Measurements from ENCODE around the gene BMF.
A peak's percentile ranks its signal among the peaks of the same experiment; 100 is the strongest.

BMF gene

DNA sequence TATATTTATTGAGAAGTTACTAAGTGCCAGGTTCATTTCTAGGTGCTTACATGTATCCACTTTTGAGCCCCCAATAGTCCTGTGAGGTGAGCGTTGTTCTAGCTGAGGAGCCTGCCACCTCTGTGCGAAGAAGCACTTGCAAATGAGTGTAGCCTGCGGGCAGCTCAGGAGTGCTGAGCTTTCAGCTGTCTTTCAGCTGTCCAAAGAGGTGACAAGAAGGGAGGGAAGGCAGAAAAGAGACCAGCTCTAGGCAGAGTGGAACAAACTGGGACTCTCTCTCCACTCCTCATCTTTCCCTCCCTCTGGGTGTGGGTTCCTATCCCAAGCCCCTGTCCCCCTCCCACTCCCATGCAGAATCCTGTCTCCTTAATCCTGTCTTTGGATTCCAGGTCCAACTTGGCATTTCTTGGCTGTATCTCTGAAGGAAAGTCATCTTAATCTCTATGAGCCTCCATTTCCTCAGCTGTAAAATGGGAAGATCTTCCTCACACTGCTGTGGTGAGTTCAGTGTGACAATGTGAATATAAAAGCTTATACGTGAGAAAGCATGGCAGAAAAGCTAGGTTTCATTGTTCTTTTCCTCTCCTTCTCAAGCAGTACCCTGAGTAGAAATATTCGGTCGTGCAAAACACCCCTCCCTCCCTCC lies 63.0 kb downstream of the BMF start:
- DNase-seq = no peak

DNA sequence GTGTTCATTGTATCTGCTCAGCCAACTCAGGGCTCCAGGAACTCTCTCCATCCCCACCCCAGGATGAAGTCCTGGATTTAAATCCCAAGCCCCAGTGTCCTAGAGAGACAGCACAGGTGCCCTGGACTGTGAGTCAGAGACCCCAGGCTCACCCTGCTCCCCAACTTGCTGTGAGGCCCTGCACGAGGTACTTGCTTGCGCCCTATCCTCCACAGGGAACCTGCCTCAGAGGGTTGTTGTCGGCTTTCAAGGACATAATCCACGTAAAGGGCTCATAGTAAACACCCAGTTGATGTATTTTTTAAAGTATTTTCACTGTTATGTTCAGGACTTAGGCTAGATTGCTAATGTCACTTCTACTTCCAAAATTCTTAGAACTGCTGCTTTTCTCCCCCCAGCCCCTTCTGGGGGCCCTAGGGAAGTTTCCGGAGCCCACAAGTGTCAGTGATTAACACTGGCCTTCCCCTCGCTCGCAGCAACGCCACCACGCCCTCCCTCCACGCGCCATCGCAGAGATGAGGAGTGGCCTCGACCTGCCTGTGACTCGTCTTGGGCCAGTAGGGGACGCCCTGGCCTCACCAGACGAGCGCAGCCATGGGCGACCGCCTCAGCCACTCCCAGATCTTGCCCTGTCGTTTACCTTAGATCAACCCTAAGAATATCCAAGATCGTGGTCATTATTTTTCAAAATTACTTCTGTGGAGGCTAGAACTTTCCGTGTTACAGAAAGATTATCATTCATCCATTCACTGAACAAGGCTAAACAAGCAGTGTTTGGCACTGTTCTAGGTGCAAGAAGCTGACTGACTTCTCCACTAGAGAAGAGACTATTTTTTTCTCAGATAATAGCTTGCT lies 63.7 kb downstream of the BMF start:
- peak; percentile 82 to 83 for DNase-seq

DNA sequence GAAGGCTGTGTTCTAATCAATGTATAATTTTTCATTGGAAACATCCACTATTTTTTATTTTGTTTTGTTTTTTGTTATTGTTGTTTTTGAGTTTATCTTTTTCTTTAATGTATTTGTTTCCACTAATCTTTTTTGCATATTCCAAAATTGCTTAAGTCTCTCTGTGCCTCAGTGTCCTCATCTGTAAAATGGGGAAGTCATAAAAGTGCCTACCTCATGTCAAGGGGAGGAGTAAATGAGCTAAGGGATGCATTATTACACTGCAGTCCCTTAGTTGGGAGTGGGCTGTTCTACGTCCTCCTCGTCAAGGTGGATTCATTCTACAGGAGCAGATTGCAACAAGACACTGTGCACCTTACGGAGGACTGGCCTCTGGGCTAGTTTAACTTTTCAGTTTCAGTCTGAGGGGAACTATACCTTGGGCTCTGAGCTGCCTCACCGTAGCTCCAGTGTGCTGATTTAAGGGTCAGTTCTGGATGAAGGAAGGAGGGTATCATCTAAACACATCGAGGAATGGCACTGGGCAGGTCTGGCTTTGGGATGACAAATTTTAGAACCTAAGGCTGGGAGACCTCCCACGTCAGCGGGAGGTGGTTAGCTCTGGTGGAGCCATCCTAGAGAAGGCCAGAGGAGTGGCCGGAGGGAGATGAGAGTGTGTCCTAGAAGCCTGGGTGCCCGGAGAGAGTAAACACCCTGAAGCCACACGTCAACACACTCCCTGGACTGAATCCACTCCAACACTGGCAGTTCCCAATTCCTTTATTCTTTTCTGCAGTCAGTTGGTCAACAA lies 64.6 kb downstream of the BMF start:
- DNase-seq = no peak

DNA sequence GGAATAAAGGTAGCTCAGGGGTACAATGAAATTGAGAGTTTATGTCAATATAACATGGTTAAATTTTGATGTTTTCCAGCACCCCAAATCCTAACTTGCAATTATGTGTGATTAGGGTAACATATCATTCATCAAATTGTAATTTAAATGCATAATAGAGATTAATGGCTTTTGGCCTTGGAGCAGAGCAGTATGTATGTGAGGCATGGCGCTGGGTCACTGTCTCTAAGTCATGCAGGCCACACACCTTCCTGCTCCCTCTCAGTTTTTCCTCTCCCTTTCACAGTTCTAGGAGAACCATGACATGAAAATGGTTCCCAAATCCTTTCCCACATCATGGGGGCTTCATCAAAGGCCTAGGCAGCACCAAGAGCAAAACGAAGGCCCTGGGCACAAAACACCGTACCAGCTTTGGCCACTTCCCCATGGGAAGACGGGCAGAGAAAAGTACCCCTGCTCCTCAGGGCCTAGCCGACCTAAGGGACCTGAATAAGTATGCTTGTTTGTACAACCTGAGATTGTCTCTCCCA lies 65.8 kb downstream of the BMF start:
- DNase-seq = no peak

GRCh38 chr15:40040770-40041169 lies 67.9 kb downstream of the BMF start:
- DNase-seq = no peak

DNA sequence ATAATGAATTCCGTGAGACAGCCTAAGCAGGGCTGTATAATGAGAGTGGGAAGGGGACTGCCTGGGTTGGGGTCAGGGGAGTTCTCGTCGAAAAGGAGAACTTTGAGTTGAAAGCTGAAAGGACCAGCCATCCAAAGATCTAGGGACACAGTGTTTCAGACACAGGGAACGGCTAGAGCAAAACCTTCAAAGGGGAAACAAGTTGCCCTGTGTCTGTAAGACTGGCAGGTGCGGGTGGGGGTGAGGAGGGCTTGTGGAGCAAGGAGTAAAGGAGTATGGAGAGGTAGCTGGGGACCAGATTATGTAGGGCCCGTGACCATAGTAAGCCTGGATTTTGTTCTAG lies 68.4 kb downstream of the BMF start:
- no peak for DNase-seq

DNA sequence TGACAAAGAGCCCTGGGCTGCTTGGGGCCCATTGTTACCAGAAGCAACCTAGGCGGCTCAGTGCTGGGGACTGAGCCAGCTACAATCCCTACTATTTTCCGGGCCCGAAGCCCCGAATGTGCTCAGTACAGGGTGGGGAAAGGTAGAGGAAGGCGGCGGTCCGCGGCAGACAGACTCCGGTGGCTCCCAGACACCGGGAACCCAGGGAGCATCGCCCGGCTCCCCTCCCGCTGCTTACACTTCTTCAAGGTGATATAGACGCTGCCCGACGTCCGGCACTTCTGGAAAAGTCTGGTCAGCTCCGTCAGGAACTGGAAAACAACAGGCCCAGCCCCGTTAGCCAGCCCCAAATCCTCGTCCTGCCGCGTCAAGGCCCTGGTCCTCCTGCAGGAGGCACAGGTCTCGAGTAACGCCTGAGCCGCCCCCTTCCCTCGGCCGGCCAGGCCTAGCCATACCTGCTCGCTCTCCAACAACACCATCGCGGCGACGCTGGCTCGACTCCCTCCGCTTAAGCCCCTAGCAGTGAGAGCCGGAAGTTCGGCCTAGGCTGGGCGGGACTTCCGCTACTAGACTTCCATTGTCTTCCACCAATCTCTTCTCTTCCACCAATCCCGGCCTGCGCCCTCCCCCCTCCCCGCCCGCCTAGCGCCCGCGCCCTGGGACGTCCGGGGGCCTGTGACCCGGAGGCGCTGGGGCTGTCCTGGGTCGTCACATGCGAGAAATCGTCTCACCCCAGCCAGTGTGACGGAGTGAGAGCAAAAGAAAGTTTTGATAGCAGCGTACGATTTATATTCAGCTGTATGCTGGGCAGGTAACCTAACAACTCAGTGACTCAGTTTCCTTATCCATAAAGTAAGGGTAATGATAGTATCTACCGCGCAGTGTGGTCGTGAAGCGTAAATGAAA lies 69.8 kb downstream of the BMF start, which contains the start of gene SRP14:
TSS of gene SRP14 (minus strand) at position 544 of the 906 bp plus-strand sequence. CDS start at position 479, 65 bp downstream.
- DNase-seq = peak; percentile 89 to 90

DNA sequence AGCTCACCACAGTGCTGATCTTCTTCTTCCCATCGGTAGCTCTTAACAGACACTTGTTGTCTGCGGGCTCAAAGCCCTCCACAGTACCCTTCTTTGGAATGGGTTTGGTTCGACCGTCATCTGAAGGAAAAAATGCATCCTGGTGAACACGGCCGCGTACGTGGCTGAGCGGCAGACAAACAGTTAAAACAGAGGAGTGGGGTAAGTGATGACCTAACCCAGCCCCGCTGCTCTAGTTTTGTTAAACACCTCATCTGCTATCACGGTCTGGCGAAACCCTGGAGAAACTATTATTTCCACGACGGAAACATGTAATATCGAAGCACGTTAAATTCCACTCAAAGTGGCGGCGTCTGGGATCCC lies 70.4 kb downstream of the BMF start:
- no peak for DNase-seq
